ENCODE results near the gene FAM240A. TPM values are rescaled to one million over a fixed set of nuclear protein-coding genes. Genes with fewer than 3 reads are reported as not detected.

Gene FAM240A
- total and polyA plus RNA-seq, 2 donors = 0.05 to 0.37 TPM

DNA sequence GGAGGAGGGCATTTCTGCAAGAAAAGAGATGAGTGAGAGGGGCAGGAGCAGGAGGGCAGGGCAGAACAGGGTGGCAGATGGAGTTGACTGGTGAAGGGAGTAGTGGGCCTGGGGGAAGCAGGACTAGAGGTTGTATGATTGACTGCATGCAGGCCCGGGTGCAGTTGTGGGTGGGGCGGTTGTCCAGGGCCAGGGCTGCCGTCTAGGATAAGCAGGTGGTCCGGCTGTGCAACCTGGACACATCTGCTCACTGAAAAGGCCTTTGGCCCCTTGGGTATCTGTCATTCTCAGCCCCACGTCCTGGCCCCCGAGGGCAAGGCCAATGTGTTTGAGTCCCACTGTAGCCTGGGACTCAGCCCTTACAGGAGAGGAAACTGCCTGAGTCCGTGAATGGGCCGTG is 55.8 kb downstream of the FAM240A start:
- no peak overlapping the region for H3K27ac ChIP-seq (ENCODE audit: low read depth in 1 of 2, low read length in 1 of 2)
- H3K4me1 ChIP-seq (ENCODE audit: control insufficient read depth in 2 of 2, insufficient read depth in 2 of 2, low read length in 2 of 2) = no peaks in the 10 kb centered on the region
- no peak for DNase-seq (ENCODE audit: low read depth in 6 of 9, low spot score in 9 of 9)
- H3K9me3 ChIP-seq (ENCODE audit: control insufficient read depth in 2 of 2, insufficient read depth in 1 of 2, low read length in 1 of 2) = no peaks in the 10 kb centered on the region
- H3K36me3 ChIP-seq (ENCODE audit: control insufficient read depth in 2 of 2, insufficient read depth in 2 of 2, low read length in 1 of 2) = no peaks in the 10 kb centered on the region
- H3K4me3 ChIP-seq (ENCODE audit: low read length in 2 of 2) = no peak overlapping the region
- H3K27me3 ChIP-seq (ENCODE audit: control insufficient read depth in 2 of 2, insufficient read depth in 1 of 2, low read length in 1 of 2) = peaks cover 0 to 6% of the 10 kb centered on the region in 2 donors
- 88% methylated on average over 8 of the region's 8 CpGs for WGBS

DNA sequence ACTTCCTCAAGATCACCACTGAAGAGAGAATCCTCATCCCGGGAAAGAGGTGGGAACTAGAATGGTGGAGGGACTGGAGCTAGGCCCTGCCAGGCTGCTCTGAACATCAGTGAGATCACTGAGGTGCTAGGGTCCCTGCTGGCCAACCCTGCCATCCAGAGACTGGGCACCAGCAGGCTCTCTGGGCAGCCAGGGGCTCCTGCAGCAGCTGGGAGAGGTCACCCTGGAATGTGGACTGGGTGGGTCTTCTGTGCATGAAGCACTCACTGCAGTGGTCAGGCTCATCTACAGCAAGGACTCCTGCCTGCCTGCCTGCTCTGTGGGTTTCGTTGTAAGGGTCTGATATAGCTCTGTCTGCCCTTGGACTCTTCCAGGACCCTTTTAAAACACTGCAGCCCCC is 56.3 kb downstream of the FAM240A start:
- Histone ChIP-seq H3K27ac (ENCODE audit: low read depth in 1 of 2, low read length in 1 of 2) (no peak overlapping the region), H3K27me3 (ENCODE audit: control insufficient read depth in 2 of 2, insufficient read depth in 1 of 2, low read length in 1 of 2) (peaks cover 0 to 1% of the 10 kb centered on the region in 2 donors), H3K9me3 (ENCODE audit: control insufficient read depth in 2 of 2, insufficient read depth in 1 of 2, low read length in 1 of 2) (no peaks in the 10 kb centered on the region), H3K4me3 (ENCODE audit: low read length in 2 of 2) (no peak overlapping the region), H3K4me1 (ENCODE audit: control insufficient read depth in 2 of 2, insufficient read depth in 2 of 2, low read length in 2 of 2) (no peaks in the 10 kb centered on the region), H3K36me3 (ENCODE audit: control insufficient read depth in 2 of 2, insufficient read depth in 2 of 2, low read length in 1 of 2) (no peaks in the 10 kb centered on the region)
- WGBS = 94% methylated on average over 2 of the region's 2 CpGs
- no peak for DNase-seq (ENCODE audit: low read depth in 6 of 9, low spot score in 9 of 9)

DNA sequence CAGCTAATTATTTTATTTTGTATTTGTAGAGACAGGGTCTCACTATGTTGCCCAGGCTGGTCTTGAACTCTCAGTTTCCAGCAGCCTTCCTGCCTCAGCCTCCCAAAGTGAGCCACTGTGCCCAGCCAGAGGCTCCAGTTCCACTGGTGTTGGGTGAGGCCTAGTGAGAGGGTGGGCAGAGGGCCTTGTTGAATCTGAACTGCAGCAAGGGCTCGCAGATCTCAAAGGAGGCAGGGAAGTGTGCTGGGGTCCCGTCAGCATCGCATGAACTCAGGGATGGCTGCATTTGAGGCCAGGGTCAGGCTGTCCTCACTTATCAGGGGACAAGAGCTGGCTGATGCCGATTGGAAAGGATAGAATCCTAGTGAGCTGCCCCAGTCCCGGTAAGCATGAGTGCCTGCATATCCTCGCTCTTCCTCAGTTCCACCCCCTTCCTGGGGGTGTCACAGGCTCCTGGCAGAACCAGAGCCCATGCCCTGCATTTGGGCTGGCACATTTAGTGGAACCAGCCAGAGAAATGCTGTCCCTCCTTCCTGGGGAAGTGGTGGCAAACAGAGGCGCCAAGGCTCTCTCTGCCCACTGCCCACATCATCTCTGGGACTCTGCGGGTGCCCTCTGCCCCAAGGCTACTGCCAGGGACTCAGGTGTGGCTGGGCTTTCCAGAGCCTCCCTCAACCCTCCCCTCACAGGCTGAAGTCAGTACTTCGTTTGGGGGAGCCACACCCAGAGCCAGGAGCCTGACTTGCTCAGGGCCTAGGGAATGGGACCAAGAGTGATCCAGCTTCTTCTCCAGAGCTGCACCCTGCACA is 57.1 kb downstream of the FAM240A start:
- no peak for DNase-seq (ENCODE audit: low read depth in 6 of 9, low spot score in 9 of 9)
- Histone ChIP-seq H3K36me3 (ENCODE audit: control insufficient read depth in 2 of 2, insufficient read depth in 2 of 2, low read length in 1 of 2) (no peaks in the 10 kb centered on the region), H3K27ac (ENCODE audit: low read depth in 1 of 2, low read length in 1 of 2) (no peak overlapping the region), H3K4me3 (ENCODE audit: low read length in 2 of 2) (no peak overlapping the region), H3K27me3 (ENCODE audit: control insufficient read depth in 2 of 2, insufficient read depth in 1 of 2, low read length in 1 of 2) (no peaks in the 10 kb centered on the region), H3K9me3 (ENCODE audit: control insufficient read depth in 2 of 2, insufficient read depth in 1 of 2, low read length in 1 of 2) (no peaks in the 10 kb centered on the region), H3K4me1 (ENCODE audit: control insufficient read depth in 2 of 2, insufficient read depth in 2 of 2, low read length in 2 of 2) (no peaks in the 10 kb centered on the region)
- WGBS = 92% methylated on average over 9 of the region's 9 CpGs

DNA sequence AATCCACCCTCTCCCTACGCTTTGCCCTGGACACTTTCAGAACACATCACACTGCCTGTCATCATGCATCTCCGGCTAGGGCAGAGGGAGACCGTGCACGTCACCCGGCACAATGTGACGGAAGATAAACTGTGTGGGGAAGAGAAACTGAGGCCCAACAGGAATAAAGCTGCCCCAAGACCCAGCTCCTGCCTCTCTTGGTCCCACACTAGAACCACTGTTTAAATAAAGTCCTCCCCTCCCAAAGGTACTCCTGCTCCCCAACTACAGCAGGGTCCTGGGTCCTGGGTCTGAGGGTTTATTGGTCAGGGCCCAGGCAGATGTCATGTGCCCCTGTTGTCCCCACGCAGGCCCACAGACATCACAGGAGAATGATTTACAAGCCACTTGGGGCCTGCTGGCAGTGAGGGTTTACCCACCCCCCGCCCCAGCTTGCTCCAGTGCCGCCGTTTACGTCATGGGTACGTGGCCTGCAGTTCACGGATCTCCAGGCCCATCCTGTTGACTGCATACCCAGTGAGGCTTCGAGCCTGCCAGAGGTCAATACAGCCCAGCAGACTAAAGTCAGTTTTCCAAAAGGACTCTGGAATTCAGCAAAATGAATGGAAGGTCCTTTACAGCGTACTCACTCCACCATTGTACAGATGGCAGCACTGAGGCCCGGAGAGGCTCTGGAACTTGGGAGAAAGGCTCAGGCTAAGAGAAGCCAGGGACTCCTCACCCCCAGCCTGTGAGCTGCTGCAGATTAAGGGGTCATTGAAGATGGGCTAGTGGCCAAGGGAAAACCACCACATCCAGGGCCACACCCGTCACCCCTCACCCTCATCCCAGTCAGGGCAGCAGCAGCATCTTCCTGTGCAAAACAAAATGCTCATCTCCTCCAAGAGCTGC is 57.9 kb downstream of the FAM240A start:
- no peak overlapping the region for H3K27ac ChIP-seq (ENCODE audit: low read depth in 1 of 2, low read length in 1 of 2)
- WGBS = 93% methylated on average over 17 of the region's 17 CpGs
- H3K4me3 ChIP-seq (ENCODE audit: low read length in 2 of 2) = no peak overlapping the region
- H3K27me3 ChIP-seq (ENCODE audit: control insufficient read depth in 2 of 2, insufficient read depth in 1 of 2, low read length in 1 of 2) = no peaks in the 10 kb centered on the region
- no peak for DNase-seq (ENCODE audit: low read depth in 6 of 9, low spot score in 9 of 9)
- no peaks in the 10 kb centered on the region for H3K36me3 ChIP-seq (ENCODE audit: control insufficient read depth in 2 of 2, insufficient read depth in 2 of 2, low read length in 1 of 2)
- no peaks in the 10 kb centered on the region for H3K4me1 ChIP-seq (ENCODE audit: control insufficient read depth in 2 of 2, insufficient read depth in 2 of 2, low read length in 2 of 2)
- H3K9me3 ChIP-seq (ENCODE audit: control insufficient read depth in 2 of 2, insufficient read depth in 1 of 2, low read length in 1 of 2) = no peaks in the 10 kb centered on the region

DNA sequence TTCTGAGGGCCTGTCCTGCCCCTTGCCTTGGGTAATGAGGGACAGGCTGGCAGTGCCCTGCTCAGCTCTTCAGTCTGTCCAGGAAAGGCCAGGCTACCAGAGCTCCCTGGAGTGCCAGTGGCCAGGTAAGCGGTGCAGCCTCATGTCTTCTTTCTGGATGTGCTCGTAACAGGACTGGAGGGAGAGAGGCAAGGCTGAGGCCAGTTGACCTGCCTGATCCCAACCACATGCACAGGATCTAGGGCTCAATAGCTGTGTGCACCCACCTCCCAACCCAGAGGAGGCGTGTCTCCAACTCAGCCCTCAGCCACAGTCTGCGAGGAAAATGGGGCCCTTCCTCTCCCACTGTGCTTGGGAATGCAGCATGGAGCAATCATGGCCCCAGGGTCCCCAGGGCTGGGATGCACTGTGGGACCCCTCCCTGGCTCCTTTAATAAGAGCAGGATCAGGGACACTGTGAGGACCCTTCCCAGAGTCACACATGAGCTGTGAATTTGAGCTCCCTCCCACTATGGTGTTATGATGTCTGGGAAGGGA is 58.6 kb downstream of the FAM240A start:
- Histone ChIP-seq H3K36me3 (ENCODE audit: control insufficient read depth in 2 of 2, insufficient read depth in 2 of 2, low read length in 1 of 2) (no peaks in the 10 kb centered on the region), H3K27me3 (ENCODE audit: control insufficient read depth in 2 of 2, insufficient read depth in 1 of 2, low read length in 1 of 2) (no peaks in the 10 kb centered on the region), H3K27ac (ENCODE audit: low read depth in 1 of 2, low read length in 1 of 2) (no peak overlapping the region), H3K9me3 (ENCODE audit: control insufficient read depth in 2 of 2, insufficient read depth in 1 of 2, low read length in 1 of 2) (no peaks in the 10 kb centered on the region), H3K4me3 (ENCODE audit: low read length in 2 of 2) (no peak overlapping the region), H3K4me1 (ENCODE audit: control insufficient read depth in 2 of 2, insufficient read depth in 2 of 2, low read length in 2 of 2) (no peaks in the 10 kb centered on the region)
- WGBS = 98% methylated on average over 4 of the region's 4 CpGs
- no peak for DNase-seq (ENCODE audit: low read depth in 6 of 9, low spot score in 9 of 9)

DNA sequence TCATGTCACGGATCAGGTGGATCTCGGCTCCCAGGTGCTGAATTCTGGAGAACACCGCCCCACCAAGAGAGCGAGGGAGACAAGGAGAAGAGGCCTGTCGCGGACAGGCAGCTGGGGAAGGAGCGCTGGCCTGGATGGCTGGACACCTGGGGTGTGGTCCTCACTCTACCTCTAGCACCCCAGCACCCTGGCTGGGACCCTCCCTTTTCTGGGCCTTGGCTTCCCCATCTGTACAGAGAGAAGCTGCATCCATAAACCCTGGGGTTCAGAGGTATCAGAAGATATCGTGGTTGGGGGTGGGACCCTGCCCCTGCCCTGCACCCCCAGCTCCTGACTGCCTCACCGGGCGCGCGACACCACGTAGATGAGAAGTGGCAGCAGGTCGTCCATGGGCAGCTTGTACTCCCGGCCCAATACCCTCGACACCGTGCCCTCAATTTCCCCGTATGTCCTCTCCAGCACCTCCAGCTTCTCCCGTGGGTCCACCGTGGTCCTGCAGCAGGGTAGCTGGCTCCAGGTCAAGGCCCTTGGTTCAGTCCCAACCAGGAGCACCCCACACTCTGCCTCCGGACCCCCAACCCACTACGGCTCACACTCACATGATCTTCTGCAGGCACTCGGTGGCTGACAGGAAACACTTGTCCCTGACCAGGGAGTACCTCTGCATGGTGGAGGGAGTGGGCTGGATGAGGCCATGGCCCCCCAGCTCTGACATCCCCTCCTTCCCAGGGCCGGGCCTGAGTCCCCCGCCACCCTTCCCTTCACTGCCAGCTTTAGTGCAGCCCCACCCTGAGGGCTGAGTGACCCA is 59.4 kb downstream of the FAM240A start:
- no peak for DNase-seq (ENCODE audit: low read depth in 6 of 9, low spot score in 9 of 9)
- H3K36me3 ChIP-seq (ENCODE audit: control insufficient read depth in 2 of 2, insufficient read depth in 2 of 2, low read length in 1 of 2) = no peaks in the 10 kb centered on the region

DNA sequence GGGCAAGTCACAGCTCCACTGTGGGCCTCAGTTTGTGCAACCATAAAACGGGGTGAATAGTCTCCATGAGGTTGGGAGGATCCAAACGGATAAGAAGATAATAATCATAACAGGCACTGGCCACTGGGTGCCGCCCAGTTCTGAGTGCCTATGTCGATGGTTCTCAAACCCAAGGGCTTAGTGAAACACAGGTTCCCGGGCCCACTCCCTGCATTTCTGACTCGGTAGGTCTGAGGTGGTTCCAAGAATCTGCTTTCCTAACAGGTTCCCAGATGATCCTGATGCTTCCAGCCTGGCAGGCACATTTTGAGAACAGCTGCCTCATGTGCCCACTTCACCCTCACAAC is 60.0 kb downstream of the FAM240A start:
- no peaks in the 10 kb centered on the region for H3K9me3 ChIP-seq (ENCODE audit: control insufficient read depth in 2 of 2, insufficient read depth in 1 of 2, low read length in 1 of 2)
- DNase-seq (ENCODE audit: low read depth in 6 of 9, low spot score in 9 of 9) = no peak
- H3K27me3 ChIP-seq (ENCODE audit: control insufficient read depth in 2 of 2, insufficient read depth in 1 of 2, low read length in 1 of 2) = no peaks in the 10 kb centered on the region
- 97% methylated on average over 6 of the region's 6 CpGs for WGBS
- H3K4me3 ChIP-seq (ENCODE audit: low read length in 2 of 2) = no peak overlapping the region
- no peaks in the 10 kb centered on the region for H3K4me1 ChIP-seq (ENCODE audit: control insufficient read depth in 2 of 2, insufficient read depth in 2 of 2, low read length in 2 of 2)
- no peak overlapping the region for H3K27ac ChIP-seq (ENCODE audit: low read depth in 1 of 2, low read length in 1 of 2)
- H3K36me3 ChIP-seq (ENCODE audit: control insufficient read depth in 2 of 2, insufficient read depth in 2 of 2, low read length in 1 of 2) = no peaks in the 10 kb centered on the region

More for the DNA sequence above, 59.4 kb downstream of the FAM240A start:
- Histone ChIP-seq H3K27me3 (ENCODE audit: control insufficient read depth in 2 of 2, insufficient read depth in 1 of 2, low read length in 1 of 2) (no peaks in the 10 kb centered on the region), H3K4me1 (ENCODE audit: control insufficient read depth in 2 of 2, insufficient read depth in 2 of 2, low read length in 2 of 2) (no peaks in the 10 kb centered on the region), H3K4me3 (ENCODE audit: low read length in 2 of 2) (no peak overlapping the region), H3K27ac (ENCODE audit: low read depth in 1 of 2, low read length in 1 of 2) (no peak overlapping the region), H3K9me3 (ENCODE audit: control insufficient read depth in 2 of 2, insufficient read depth in 1 of 2, low read length in 1 of 2) (no peaks in the 10 kb centered on the region)
- 96% methylated on average over 25 of the region's 25 CpGs for WGBS

DNA sequence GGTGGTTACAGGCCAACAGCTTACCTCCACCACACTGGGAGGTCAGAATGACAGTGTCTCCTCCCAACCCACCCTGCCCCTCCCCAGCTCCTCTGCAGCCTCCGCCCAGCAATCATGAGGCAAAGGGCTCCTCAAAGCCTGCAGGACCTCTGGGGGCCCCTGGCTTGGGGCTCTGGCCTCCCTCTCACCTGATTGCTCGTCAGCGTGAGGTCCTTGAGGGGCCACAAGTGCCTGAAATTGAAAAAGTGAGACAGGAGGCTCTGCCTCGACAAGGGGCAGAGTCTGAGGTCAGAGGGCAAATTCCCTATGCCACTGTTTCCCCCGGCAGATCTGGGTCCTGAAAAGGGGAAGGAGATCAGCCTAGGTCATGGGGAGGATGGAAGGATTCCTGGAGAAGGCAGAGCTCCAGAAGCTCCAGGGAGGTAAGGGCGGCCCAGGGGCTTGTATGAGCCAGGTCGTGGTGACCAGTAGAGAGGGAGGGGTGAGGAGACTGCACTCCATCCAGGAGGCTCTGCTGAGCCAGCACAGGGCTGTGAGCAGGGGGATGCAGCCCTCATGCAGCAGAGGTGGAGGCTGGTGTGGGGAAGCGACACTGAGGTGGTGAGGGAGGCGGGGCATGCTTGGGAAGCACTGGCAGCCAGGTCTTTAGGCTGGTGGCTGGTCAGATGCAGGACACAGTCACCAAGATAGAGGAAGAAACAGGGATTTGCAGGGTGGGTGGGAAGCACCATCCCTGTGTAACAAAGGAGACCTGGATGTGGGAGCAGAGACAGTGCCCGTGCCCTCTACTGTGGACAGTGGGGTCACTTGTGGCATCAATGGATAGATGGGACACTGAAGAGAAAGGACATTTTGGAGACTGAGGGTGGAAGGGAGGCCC is 61.1 kb downstream of the FAM240A start:
- no peaks in the 10 kb centered on the region for H3K9me3 ChIP-seq (ENCODE audit: control insufficient read depth in 2 of 2, insufficient read depth in 1 of 2, low read length in 1 of 2)
- H3K27me3 ChIP-seq (ENCODE audit: control insufficient read depth in 2 of 2, insufficient read depth in 1 of 2, low read length in 1 of 2) = no peaks in the 10 kb centered on the region
- DNase-seq (ENCODE audit: low read depth in 6 of 9, low spot score in 9 of 9) = no peak
- H3K4me1 ChIP-seq (ENCODE audit: control insufficient read depth in 2 of 2, insufficient read depth in 2 of 2, low read length in 2 of 2) = no peaks in the 10 kb centered on the region
- no peaks in the 10 kb centered on the region for H3K36me3 ChIP-seq (ENCODE audit: control insufficient read depth in 2 of 2, insufficient read depth in 2 of 2, low read length in 1 of 2)
- no peak overlapping the region for H3K4me3 ChIP-seq (ENCODE audit: low read length in 2 of 2)
- WGBS = 95% methylated on average over 10 of the region's 10 CpGs
- H3K27ac ChIP-seq (ENCODE audit: low read depth in 1 of 2, low read length in 1 of 2) = no peak overlapping the region
